Kasumi-1 (cell line): Measurements from ENCODE around the gene FAM210A.
"Not testable (repeated sequence)": the region's sequence is repeated elsewhere in the genome, so short reads cannot be mapped to it uniquely, and the experiment has no call there.

Experiments
- DNase-seq, 2 experiments: peaks; one replicate each; lab custom pipeline; 2025; lab: John Stamatoyannopoulos, UW

The FAM210A gene

GRCh38 chr18:13700153-13700552 lies 26.2 kb downstream of the FAM210A start:
- DNase-seq = no peak

GRCh38 chr18:13696961-13697360 lies 29.4 kb downstream of the FAM210A start:
- DNase-seq = no peak

GRCh38 chr18:13695337-13695736 lies 31.0 kb downstream of the FAM210A start:
- DNase-seq = not testable (repeated sequence)

GRCh38 chr18:13690060-13690459 lies 36.3 kb downstream of the FAM210A start:
- DNase-seq = not testable (repeated sequence)

- no peak for DNase-seq
Measured at GRCh38 chr18:13688191-13689136, 37.9 kb downstream of the FAM210A start.

GRCh38 chr18:13684546-13684945 lies 41.8 kb downstream of the FAM210A start:
- no peak for DNase-seq

GRCh38 chr18:13681701-13682100 lies 44.7 kb downstream of the FAM210A start:
- no peak for DNase-seq

- peak in 1 of 2 experiments; percentile 13 for DNase-seq
Measured at GRCh38 chr18:13680612-13681011, 45.7 kb downstream of the FAM210A start.

- not testable (repeated sequence) for DNase-seq
Measured at GRCh38 chr18:13677350-13677749, 49.0 kb downstream of the FAM210A start.

GRCh38 chr18:13676471-13676870 lies 49.9 kb downstream of the FAM210A start:
- no peak for DNase-seq

- no peak for DNase-seq
Measured at GRCh38 chr18:13672657-13673056, 53.7 kb downstream of the FAM210A start.

GRCh38 chr18:13661779-13662256 lies 64.5 kb downstream of the FAM210A start:
- no peak for DNase-seq

GRCh38 chr18:13661051-13661778 lies 65.1 kb downstream of the FAM210A start:
- no peak for DNase-seq

- DNase-seq = no peak
Measured at GRCh38 chr18:13660510-13660909, 65.8 kb downstream of the FAM210A start.

- DNase-seq = no peak
Measured at GRCh38 chr18:13658436-13659204, 67.7 kb downstream of the FAM210A start.

- DNase-seq = no peak
Measured at GRCh38 chr18:13657974-13658373, 68.4 kb downstream of the FAM210A start.

GRCh38 chr18:13653746-13654433 lies 72.5 kb downstream of the FAM210A start:
- DNase-seq = no peak

- no peak for DNase-seq
Measured at GRCh38 chr18:13649397-13650390, 76.7 kb downstream of the FAM210A start.

- DNase-seq = no peak
Measured at GRCh38 chr18:13647761-13648160, 78.6 kb downstream of the FAM210A start.

GRCh38 chr18:13646633-13647032 lies 79.7 kb downstream of the FAM210A start:
- no peak for DNase-seq
